ENCODE results near the gene AFAP1. TPM values are rescaled to one million over a fixed set of nuclear protein-coding genes. Genes with fewer than 3 reads are reported as not detected.

The AFAP1 gene
- polyA plus RNA-seq, 1 donor (not counting 4 experiments of a cell fraction or from before 2014, with no cell fraction given), result 7.6 TPM

DNA sequence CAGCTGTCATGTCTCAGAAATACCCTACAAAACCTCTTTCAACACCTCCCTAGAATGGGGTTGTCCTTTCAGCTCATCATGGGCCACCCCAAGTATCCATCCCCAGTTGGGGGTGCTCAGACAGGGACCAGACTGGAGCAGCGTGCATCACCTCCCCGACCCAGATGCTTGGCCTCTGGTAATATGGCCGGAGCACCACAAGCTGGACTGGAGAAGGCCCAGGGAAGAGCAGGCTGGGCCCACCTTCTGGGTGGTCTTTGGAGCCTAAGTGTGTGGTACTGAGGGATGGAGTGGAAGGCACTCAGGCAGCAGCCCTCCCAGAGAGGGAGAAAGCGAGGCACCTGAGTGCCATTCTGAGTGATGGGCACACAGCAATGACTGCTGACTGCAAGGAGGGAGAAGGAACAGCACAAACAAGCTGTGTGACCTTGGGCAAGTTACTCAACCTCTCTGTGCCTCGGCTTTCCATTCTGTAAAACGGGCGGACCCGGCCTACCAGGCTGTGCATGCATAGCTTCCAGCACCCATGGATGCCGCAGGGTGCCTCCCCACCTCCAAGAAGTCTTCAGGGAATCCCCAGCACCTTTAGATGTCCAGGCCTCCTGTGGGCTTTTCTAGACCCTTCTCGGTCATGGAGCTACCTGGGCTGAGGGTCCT is 228.2 kb downstream of the AFAP1 start:
- Histone ChIP-seq H3K79me2 (ENCODE audit: control insufficient read depth, insufficient read depth, low read length) (no peaks in the 10 kb centered on the region), H4K20me1 (ENCODE audit: control insufficient read depth, extremely low read depth, insufficient read depth, low read length) (no peaks in the 10 kb centered on the region), H3K4me3 (ENCODE audit: control insufficient read depth in 2 of 3, extremely low read depth in 1 of 3, insufficient read depth in 2 of 3, low read depth in 1 of 3, low read length in 3 of 3) (no peak overlapping the region), H3K4me1 (ENCODE audit: control insufficient read depth, extremely low read depth, insufficient read depth, low read length) (no peaks in the 10 kb centered on the region), H3K4me2 (ENCODE audit: control insufficient read depth, extremely low read depth, insufficient read depth, low read depth, low read length) (no peak overlapping the region), H3K36me3 (ENCODE audit: control insufficient read depth in 2 of 2, extremely low read depth in 1 of 2, insufficient read depth in 2 of 2, low read length in 2 of 2) (no peaks in the 10 kb centered on the region), H3K9ac (ENCODE audit: control insufficient read depth, extremely low read depth, insufficient read depth, low read length) (no peak overlapping the region), H3K9me1 (ENCODE audit: control insufficient read depth, extremely low read depth, insufficient read depth, low read length) (no peaks in the 10 kb centered on the region), H2AFZ (ENCODE audit: control insufficient read depth, low read length) (no peak overlapping the region), H3K9me3 (ENCODE audit: control insufficient read depth, low read depth, low read length) (no peaks in the 10 kb centered on the region), H3K27ac (ENCODE audit: control insufficient read depth, insufficient read depth, low read length) (no peak overlapping the region), H3K27me3 (ENCODE audit: control insufficient read depth, extremely low read depth, insufficient read depth, low read length) (no peaks in the 10 kb centered on the region)
- FAIRE-seq (no peak), DNase-seq (ENCODE audit: low read depth, low spot score) (no peak)
- TF ChIP-seq, protein P1, sequence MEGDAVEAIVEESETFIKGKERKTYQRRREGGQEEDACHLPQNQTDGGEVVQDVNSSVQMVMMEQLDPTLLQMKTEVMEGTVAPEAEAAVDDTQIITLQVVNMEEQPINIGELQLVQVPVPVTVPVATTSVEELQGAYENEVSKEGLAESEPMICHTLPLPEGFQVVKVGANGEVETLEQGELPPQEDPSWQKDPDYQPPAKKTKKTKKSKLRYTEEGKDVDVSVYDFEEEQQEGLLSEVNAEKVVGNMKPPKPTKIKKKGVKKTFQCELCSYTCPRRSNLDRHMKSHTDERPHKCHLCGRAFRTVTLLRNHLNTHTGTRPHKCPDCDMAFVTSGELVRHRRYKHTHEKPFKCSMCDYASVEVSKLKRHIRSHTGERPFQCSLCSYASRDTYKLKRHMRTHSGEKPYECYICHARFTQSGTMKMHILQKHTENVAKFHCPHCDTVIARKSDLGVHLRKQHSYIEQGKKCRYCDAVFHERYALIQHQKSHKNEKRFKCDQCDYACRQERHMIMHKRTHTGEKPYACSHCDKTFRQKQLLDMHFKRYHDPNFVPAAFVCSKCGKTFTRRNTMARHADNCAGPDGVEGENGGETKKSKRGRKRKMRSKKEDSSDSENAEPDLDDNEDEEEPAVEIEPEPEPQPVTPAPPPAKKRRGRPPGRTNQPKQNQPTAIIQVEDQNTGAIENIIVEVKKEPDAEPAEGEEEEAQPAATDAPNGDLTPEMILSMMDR (optimal IDR thresholded peaks at IDR 0.05 in 1 of 3, IDR thresholded peaks at IDR 0.05 in 1 of 3, conservative IDR thresholded peaks at IDR 0.05 in 1 of 3; ENCODE audit: extremely low read depth in 1 of 3, insufficient read depth in 2 of 3, low read length in 3 of 3), result no peak
- no peak for TF ChIP-seq EZH2 (IDR thresholded peaks at IDR 0.05; ENCODE audit: low read length)
- dilution Hi-C loops (cut with MboI; ENCODE audit: extremely low pct_ligation_motif_present, low sequenced_read_pairs), result no loop called here

DNA sequence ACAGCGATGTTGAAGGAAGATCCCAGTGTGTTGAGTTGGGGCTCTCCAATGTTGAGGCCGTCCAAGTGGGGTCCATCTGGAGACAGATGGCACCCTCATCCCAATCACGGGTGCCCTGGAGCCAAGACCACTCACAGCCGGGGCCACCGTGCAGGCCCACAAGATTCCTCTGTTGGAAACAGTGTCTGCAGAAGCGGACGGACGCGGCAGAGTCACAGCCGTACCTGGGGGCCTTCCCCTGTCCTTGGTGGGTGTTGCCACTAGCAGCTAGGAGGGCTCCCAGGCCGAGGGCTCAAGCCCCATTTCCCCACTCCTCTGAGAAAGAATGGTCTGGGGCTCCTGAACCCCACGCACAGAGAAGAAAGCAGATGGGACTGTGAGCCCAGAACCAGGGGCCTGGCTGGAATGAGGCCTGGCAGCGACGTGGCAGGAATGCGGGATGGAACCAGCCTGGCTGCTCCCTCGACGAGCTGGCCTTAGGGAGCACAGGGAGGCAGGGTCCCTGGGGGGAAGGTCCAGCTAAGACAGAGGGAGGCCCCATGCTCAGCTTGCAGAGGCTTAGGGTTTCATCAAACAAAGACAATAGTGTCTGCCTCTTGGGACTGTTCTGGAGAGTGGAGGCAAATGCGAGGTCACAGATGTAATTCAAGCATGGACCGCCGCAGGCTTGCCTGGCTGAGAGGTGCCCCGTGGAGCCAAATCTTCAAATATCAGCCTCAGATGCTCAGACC is 228.9 kb downstream of the AFAP1 start:
- no peak overlapping the region for H3K27ac ChIP-seq (ENCODE audit: control insufficient read depth, insufficient read depth, low read length)
- H3K27me3 ChIP-seq (ENCODE audit: control insufficient read depth, extremely low read depth, insufficient read depth, low read length), result no peaks in the 10 kb centered on the region
- H3K79me2 ChIP-seq (ENCODE audit: control insufficient read depth, insufficient read depth, low read length), result no peaks in the 10 kb centered on the region
- no peak overlapping the region for H3K9ac ChIP-seq (ENCODE audit: control insufficient read depth, extremely low read depth, insufficient read depth, low read length)
- H3K4me3 ChIP-seq (ENCODE audit: control insufficient read depth in 2 of 3, extremely low read depth in 1 of 3, insufficient read depth in 2 of 3, low read depth in 1 of 3, low read length in 3 of 3), result no peak overlapping the region
- no peaks in the 10 kb centered on the region for H3K4me1 ChIP-seq (ENCODE audit: control insufficient read depth, extremely low read depth, insufficient read depth, low read length)
- no peaks in the 10 kb centered on the region for H3K36me3 ChIP-seq (ENCODE audit: control insufficient read depth in 2 of 2, extremely low read depth in 1 of 2, insufficient read depth in 2 of 2, low read length in 2 of 2)
- dilution Hi-C loops (cut with MboI; ENCODE audit: extremely low pct_ligation_motif_present, low sequenced_read_pairs), result no loop called here
- no peaks in the 10 kb centered on the region for H4K20me1 ChIP-seq (ENCODE audit: control insufficient read depth, extremely low read depth, insufficient read depth, low read length)
- H3K9me1 ChIP-seq (ENCODE audit: control insufficient read depth, extremely low read depth, insufficient read depth, low read length), result no peaks in the 10 kb centered on the region
- no peak for FAIRE-seq
- no peaks in the 10 kb centered on the region for H3K9me3 ChIP-seq (ENCODE audit: control insufficient read depth, low read depth, low read length)
- no peak overlapping the region for H2AFZ ChIP-seq (ENCODE audit: control insufficient read depth, low read length)
- DNase-seq (ENCODE audit: low read depth, low spot score), result no peak
- TF ChIP-seq, protein P1 (optimal IDR thresholded peaks at IDR 0.05 in 1 of 3, IDR thresholded peaks at IDR 0.05 in 1 of 3, conservative IDR thresholded peaks at IDR 0.05 in 1 of 3; ENCODE audit: extremely low read depth in 1 of 3, insufficient read depth in 2 of 3, low read length in 3 of 3), result no peak
- TF ChIP-seq EZH2 (IDR thresholded peaks at IDR 0.05; ENCODE audit: low read length), result no peak
- H3K4me2 ChIP-seq (ENCODE audit: control insufficient read depth, extremely low read depth, insufficient read depth, low read depth, low read length), result no peak overlapping the region
